Activated effector memory CD4-positive, alpha-beta T cell treated with Interleukin-2 at 50 U/mL for 16 hours (primary cell): ENCODE measurements around the gene TMEM183A.
"Not testable (repeated sequence)": the region's sequence is repeated elsewhere in the genome, so short reads cannot be mapped to it uniquely, and the experiment has no call there.

Experiments used
- DNase-seq: peaks from one replicate; pipeline ENCODE4 v3.0.0-alpha.2; 2020

The TMEM183A gene

GRCh38 chr1:202987922-202988583 lies 19.1 kb upstream of the TMEM183A start:
- DNase-seq: no peak

- DNase-seq: no peak
Observed at GRCh38 chr1:202989879-202990278, 17.3 kb upstream of the TMEM183A start.

GRCh38 chr1:202991112-202991511 lies 16.1 kb upstream of the TMEM183A start:
- DNase-seq: no peak

DNA sequence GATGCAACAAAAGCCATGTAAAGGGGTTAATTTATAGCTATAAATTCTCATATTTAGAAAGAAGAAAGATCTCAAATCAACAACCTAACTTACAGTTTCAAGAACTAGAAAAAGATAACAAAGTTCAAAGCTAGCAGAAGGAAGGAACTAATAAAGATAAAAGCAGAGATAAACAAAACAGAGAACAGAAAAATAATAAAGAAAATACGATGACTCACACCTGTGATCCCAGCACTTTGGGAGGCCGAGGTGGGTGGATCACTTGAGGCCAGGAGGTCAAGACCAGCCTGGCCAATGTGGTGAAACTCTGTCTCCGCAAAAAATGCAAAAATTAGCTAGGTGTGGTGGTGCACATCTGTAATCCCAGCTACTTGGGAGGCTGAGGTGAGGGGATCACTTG lies 12.4 kb upstream of the TMEM183A start:
- DNase-seq: no peak

GRCh38 chr1:202998836-202999750 lies 8.1 kb upstream of the TMEM183A start:
- DNase-seq: peak; percentile 9

DNA sequence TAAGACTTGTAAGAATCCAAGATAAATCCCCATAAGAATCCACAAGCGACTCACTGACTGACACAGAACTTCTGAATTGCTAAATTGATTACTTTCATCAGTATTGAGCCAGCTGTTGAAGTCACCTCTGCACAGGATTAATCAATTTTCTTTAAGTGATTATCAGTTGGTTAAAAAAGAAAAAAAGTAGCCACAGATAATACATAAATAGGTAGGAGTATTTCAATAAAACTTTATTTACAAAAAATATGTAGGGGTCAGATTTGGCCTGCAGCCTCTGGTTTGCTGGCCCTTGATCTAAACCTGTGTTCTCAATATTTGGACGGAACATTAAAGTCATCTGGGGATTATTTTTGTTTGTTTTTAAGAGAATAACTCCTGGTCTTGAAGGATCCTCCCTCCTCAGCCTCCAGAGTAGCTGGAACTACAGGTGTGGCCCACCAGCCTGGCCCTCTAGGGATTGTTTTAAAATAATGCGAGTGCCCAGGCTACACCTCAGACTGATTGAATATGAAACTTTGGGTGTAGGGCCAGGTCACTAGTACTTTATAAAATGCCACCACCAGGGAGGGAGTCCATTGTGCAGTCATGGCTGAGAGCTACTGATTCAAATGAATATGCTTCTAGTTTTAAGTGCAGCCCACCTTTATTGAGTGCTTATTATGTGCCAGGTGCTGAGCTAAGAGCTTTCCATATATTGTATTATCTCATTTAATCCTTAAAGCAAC lies 6.8 kb upstream of the TMEM183A start:
- no peak for DNase-seq

- no peak for DNase-seq
Observed at GRCh38 chr1:203001986-203002385, 5.2 kb upstream of the TMEM183A start.

DNA sequence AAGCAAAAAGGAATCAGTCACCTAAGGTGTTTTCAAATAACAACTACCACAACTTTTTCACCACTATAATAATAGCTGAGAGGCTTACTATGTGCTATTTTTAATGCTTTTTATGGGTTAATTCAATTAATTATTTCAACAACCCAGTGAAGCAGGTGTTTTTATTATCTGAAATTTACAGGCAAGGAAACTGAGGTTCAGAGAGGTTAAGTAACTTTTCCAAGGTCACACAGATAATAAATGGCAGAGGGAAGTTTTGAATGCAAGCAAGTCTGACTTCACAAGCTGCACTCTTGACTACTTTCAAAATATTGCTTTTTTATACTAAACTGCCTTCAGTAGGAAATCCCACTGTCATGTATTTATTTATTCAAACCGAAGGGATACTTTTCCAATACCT lies 4.2 kb upstream of the TMEM183A start:
- no peak for DNase-seq

DNA sequence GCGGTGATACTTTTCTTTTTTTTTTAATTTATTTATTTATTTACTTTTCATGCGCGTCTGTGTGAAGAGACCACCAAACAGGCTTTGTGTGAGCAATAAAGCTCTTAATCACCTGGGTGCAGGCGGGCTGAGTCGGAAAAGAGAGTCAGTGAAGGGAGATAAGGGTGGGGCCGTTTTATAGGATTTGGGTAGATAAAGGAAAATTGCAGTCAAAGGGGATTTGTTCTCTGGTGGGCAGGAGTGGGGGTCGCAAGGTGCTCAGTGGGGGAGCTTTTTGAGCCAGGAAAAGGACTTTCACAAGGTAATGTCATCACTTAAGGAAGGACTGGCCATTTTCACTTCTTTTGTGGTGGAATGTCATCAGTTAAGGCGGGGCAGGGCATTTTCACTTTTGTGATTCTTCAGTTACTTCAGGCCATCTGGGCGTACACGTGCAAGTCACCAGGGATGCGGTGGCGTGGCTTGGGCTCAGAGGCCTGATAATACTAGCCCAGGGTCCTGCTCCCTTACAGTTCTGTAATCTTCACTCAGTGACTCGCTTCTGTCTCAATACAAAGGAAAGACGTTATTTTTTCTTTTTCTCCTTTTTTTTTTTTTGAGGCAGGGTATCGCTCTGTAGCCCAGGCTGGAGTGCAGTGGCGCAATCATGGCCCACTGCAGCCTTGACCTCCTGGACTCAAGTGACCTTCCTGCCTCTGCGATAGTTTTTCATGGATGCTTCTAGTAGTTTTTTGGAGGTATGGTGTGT lies 1.6 kb upstream of the TMEM183A start:
- DNase-seq: not testable (repeated sequence)

DNA sequence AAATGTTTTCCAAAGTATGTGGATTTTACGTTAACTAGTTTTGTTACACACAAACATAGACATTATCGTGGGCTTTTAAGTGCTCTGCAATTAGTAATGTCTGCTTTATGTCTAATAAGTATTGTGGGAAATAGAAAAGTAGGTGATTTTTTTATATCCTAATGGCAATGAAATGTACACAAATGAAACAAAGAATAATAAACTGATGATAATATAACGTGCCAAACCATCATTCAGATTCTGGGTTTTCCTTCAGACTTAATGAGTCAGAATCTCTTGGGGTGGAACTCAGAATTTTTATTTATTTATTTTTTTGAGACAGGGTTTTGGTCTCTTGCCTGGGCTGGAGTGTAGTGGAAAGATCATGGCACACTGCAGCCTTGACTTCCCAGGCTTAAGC lies 2.0 kb downstream of the TMEM183A start:
- no peak for DNase-seq

DNA sequence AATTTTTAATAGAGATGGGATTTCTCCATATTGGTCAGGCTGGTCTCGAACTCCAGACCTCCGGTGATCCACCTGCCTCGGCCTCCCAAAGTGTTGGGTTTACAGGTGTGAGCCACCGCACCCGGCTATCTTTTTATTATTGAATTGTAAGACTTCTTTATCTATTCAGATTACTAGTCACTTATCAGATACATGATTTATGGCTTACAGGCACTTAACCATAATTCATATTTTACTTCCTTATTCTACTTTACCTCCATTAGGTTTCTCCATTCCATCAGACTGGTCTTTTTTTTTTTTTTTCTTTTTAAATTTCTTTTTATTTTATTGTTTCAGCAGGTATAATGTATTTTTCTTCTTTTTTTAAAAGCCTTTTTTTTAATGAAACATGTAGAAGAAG lies 4.4 kb downstream of the TMEM183A start:
- no peak for DNase-seq

GRCh38 chr1:203017061-203017460 lies 9.9 kb downstream of the TMEM183A start:
- DNase-seq: no peak

DNA sequence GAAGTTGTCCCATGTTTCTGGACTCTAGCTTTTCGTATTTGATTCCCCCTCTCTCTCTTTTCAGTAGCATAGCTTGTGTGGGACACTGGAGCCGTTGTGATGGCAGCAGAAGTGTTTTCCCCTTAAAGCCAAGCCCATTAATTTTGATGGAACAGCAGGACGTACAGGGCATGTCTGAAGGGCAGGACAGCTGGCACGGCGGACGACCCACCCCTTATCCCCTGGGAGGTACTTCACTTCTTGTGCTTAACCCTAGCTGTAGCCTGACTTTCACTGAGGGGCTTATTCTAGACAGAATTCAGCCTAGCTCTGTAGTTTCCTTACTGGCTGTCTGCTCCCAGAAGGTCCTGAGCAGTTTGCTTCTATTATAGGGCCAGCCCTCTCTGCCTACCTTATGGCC lies 10.5 kb downstream of the TMEM183A start:
- DNase-seq: no peak

DNA sequence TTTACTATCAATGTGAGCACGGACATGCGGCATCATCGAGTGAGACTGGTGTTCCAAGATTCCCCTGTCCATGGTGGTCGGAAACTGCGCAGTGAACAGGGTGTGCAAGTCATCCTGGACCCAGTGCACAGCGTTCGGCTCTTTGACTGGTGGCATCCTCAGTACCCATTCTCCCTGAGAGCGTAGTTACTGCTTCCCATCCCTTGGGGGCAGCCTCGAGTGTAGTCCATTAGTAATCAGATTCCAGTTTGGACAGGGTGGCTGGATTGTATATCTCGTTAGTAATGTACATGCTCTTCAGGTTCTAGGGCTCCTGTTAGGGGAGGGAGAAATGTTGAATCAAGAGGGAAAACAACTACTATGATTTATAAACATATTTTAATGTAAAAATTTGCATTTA lies 15.7 kb downstream of the TMEM183A start:
- DNase-seq: not testable (repeated sequence)

GRCh38 chr1:203025686-203026030 lies 18.5 kb downstream of the TMEM183A start:
- no peak for DNase-seq

DNA sequence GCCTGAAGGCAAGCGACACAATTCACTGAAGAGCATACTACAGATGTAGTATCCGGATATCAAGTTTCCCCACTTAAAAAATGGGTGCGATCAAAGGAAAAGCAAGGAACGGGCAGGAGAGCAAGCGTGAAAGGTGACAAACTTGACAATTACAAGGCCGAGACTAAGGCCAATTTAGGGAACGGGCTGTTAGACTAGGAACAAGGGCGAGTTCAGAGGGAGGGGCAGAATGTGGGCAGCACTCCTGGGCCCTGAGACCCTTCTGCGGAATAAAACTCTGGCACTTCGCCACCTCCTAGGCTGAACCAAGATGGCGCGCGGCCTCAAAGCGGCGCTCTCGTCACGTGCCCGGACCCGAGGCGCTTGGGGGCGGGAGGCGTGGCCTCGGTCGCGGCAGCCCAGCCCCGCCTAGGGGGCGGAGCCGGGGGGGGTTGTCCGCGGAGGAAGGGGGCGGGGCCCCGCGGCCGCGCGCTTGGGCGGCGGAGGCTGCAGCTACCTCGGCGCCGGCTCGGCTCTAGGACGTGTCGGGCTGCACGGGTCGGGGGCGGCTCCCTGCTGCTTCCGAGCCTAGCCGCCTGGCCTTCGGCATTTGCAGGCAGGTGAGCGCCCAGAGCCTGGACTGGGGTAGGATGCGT lies 19.0 kb downstream of the TMEM183A start, which contains the start of gene PPFIA4:
Gene PPFIA4 (plus strand): TSS at position 461 of the 635 bp plus-strand sequence. CDS start 12,518 bp downstream, outside the sequence.
- peak; percentile 84 for DNase-seq

- no peak for DNase-seq
Observed at GRCh38 chr1:203026666-203027663, 19.8 kb downstream of the TMEM183A start.

GRCh38 chr1:203028067-203028783 lies 21.1 kb downstream of the TMEM183A start:
- DNase-seq: no peak

- DNase-seq: no peak
Observed at GRCh38 chr1:203028784-203029553, 21.8 kb downstream of the TMEM183A start.
